Stimulated activated CD4-positive, alpha-beta T cell treated with anti-CD3 and anti-CD28 coated beads, Interleukin-2, amount 100 ng/mL, for 4 hours (primary cell): ENCODE data around the gene CPNE5.

Source experiments
- DNase-seq: peaks from one replicate; pipeline ENCODE4 v3.0.0-alpha.2; 2020; ENCODE audit warnings: low read depth

The CPNE5 gene

GRCh38 chr6:36834576-36835341 lies 4.5 kb downstream of the CPNE5 start:
- DNase-seq = no peak

DNA sequence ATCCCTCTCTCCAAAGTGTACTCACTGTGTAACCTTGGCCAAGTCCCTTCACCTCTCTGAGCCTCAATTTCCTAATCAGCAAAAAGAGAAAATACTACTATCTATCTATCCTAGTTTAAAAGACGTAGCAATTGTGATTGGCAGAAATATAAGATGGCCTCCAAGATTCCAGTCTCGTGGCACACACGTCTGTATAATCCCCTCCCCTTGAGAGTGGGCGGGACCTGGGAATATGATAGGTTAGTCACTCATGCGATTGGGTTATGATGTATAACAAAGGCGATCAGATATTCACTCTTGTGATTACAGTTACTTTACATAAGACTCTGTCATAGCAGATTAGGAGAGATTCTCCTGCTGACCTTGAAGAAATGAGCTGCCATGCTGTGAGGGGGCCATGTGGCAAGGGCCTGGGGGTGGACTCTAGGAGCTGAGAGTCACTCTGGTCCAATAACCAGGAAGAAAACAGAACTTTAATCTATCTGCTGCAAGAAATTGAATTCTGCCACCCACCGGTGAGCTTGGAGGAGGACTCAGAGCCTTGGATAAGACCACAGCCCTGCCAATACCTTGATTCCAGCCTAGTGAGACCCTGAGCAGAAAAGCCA lies 6.0 kb downstream of the CPNE5 start:
- DNase-seq = no peak

DNA sequence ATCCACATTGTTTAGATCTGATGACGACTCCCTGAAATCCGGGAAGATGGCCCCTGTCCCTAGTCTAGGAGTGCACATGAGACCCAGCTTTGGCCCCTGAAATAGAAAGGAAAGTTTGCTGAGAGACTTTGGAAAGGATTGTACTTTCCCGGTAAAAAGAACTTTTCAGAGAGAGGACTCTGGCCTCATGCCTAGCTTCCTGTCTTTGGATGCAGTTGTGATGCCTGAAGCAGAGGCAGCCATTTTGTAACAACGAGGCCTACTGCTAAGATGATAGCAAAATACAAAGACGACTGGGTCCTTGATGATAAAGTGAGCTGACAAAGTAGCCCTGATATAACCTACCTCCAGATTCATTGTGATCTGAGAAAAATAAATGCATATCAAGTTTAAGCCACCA lies 6.9 kb downstream of the CPNE5 start:
- no peak for DNase-seq

GRCh38 chr6:36830577-36830976 lies 8.7 kb downstream of the CPNE5 start:
- no peak for DNase-seq

DNA sequence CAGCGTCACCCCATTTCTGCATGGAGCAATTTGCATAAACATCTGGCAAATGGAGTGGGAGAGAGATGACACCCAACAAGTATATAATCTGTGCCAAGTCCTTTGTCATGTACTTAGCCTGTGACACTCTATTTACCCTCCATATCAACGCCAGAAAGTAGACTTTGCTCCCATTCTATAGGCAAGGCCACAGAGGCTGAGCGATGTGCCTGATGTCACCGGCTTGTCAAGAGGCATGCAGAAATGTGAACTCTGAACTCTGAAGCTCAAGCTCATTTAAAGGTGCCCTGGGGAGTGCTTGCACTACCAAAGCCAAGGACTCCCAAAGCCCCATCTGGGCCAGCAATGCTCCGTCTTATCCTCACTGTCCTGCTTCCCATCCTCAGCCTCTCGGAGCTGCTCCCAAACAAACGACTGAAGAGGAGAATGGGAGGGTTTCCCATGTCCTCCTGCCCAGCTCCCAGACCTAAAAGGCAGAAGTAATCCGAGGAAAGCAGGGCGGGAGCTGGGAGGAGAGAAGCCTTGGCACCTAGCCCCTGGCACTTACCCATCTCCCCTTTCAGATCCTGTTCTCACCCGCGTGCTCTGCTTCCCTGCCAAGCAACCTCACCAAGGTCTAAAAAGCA lies 9.2 kb downstream of the CPNE5 start:
- no peak for DNase-seq

GRCh38 chr6:36827261-36828079 lies 11.8 kb downstream of the CPNE5 start:
- DNase-seq = no peak

GRCh38 chr6:36826520-36827227 lies 12.6 kb downstream of the CPNE5 start:
- DNase-seq = no peak

- DNase-seq = no peak
Measured at GRCh38 chr6:36825994-36826393, 13.2 kb downstream of the CPNE5 start.

- no peak for DNase-seq
Measured at GRCh38 chr6:36825452-36825851, 13.8 kb downstream of the CPNE5 start.

GRCh38 chr6:36824253-36824652 lies 15.0 kb downstream of the CPNE5 start:
- DNase-seq = no peak

DNA sequence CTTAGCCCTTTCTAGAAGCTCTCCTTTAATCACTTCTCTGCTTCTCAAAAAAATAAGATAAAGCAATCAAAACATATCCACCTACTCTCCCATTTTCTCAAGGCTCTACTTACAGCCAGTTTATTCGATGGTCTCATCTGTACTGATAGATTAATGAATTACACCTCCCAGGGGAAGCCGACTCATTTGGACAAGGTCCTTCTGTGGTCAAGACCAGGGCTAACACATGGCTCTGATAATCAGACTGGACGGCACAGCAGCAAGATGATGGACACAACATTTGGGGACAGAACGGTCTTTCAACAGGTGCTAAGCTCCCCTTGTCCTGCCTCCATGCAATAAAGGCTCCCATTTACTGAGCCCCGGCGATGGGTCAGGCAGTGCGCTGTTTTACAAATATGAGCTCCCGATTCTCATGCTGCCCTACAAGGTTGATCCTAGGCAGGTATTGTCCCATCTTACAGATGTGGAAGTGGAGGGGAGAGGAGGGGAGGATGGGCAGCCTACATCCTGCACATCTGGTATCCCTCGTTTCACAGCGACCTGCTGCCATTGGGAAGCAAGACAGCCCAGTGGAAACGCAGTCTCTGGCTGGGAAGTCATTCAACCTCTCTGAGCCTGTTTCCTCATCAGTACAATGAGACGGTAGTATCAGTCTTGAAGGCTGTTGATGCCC lies 15.7 kb downstream of the CPNE5 start:
- no peak for DNase-seq

GRCh38 chr6:36822506-36823269 lies 16.6 kb downstream of the CPNE5 start:
- no peak for DNase-seq

DNA sequence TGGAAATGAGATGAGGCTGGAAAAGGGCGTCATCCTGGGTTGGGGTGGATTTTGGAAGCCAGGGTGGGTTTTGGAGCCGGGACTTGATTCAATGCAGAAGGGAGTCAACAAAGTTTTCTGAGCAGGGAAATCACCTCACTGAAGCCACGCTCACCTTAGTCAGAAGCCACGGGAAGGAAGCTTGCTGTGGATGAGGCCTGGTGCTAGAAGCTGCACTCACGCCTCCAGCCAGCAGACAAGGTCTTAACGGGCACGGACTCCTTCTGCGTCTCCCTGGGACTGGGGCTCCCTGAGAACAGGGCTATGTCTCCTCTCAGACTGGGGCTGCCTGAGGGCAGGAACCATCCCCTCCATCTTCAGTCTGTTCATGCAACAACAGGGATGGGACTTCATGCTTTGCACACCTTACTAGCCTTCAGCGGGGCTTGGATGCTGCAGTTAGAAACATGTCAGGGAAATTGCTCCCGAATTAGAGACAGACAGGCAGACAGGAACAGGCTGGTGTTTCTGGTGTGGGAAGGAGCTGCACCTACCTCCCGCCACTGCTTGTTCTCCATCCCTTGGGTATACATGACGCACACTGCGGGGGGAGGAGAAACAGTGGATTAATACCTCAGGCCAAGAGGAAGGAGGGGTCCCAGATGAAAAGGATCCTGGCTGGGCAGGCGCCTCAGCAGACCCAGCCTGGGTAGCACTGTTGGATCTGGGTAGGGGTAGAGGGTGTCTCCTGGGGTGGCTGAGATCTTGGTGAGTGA lies 17.5 kb downstream of the CPNE5 start:
- no peak for DNase-seq

- DNase-seq = no peak
Measured at GRCh38 chr6:36820700-36821580, 18.3 kb downstream of the CPNE5 start.

DNA sequence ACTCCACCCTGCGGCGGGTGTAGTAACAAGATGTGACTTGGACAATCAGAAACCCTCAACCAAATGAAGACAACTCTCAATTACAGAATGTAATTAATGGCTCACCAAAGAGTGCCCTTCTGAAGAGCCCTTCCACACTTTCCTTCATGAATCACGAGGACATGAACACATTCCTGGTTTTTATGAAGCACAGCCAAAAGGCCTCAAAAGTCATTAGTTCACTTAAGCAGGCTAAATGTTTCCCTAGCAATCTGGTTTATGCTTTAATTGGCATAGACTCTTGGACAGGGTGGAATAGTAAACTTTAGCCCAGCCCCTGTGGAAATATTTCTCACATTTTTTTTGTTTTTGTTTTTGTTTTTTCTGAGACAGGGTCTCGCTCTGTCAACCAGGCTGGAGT lies 20.5 kb downstream of the CPNE5 start:
- no peak for DNase-seq

DNA sequence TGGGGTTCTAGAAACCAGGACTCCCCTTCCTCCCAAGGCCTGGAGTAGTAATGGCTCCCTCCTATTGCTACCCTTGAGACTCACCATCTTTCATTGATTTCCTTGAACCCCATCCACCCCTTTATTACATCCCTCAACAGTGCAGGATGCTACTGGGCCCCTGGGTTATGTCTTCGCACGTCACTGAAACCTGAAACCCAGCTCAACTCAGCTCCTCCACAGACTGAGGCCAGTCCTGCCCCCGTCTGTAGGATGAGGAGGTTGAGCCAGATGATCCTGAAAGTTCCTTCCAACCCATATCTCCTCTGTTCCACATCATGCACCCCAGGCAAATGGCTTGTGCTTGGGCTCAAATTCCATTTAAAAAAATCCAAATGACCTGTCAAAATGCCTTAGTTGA lies 21.4 kb downstream of the CPNE5 start:
- no peak for DNase-seq

DNA sequence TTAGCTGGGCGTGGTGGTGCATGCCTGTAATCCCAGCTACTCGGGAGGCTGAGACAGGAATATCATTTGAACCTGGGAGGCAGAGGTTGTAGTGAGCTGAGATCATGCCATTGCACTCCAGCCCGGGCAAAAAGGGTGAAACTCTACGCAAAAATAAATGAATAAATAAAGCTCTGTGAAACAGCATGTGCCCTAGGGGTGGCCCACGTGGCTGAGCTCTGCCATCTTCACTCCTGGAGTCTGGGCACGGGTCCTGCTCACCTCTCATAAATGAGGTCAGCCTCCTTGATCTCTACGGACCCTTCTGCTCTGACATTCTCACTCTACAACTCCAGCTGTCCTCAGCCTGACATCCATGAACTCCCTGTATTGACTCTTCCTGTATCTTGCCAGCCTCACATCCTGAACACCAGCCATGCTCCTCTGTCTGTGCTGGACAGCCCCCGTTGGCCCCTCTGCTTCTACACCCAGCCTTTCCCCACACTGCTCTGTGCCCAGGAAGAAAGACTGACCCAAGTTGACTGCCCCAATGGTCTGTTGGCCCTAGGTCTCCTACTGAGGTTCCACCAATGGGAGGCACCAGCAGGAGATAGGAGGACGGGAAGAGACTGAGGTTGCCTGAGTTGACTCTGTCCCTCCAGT lies 21.9 kb downstream of the CPNE5 start:
- DNase-seq = no peak
